Measurements from ENCODE around the gene GLTPD2.

Gene GLTPD2

DNA sequence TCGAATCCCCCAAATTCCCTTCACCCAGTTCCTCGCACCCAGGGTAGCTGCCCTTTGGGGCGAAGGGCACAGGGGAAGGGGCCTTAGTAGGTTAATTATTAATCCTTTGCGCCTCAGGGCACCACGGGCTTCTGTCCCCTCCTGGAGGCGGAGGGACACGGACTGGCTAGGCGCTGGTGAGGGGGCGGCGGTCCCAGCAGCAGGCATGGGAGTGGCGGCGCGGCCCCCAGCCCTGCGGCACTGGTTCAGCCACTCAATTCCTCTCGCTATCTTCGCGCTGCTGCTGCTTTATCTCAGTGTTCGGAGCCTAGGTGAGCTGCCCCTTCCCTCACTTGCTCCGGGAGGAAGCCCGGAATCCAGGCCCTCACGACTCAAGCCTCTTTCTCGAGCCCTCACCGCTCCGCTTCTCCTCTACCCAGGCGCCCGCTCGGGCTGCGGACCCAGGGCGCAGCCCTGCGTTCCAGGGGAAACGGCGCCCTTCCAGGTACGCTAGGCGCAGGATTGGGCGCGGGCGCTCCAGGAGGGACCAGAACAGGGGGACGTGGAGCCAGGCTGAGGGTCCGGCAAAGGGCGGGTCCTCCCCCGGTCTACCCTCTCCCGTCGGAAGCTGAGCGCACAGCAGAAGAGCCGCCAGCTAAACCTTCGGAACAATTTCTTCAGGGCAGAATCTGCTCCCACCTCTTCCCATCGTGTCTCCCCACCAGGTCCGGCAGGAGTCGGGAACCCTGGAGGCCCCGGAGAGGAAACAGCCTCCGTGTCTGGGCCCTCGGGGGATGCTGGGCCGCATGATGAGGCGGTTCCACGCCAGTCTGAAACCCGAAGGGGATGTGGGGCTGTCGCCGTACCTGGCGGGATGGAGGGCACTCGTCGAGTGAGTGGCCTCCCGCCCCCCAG lies at the start of gene GLTPD2:
Gene GLTPD2, plus strand, starts transcription at position 158 of the 894 bp plus-strand sequence. Its CDS starts 48 bp downstream, at position 206.
- FAIRE-seq: no peak

- FAIRE-seq: no peak
Observed at GRCh38 chr17:4739122-4740024, 49.4 kb upstream of the GLTPD2 start, which contains the start of the genes CXCL16 and ZMYND15. TSS of gene CXCL16 (minus strand) at chr17:4739928. CDS start at chr17:4739339, 589 bp downstream. TSS of gene ZMYND15 (plus strand) at chr17:4739833. CDS start at chr17:4740549, 716 bp downstream.

- no peak for FAIRE-seq
Observed at GRCh38 chr17:4740025-4740351, 48.8 kb upstream of the GLTPD2 start.

- no peak for FAIRE-seq
Observed at GRCh38 chr17:4740584-4740983, 48.2 kb upstream of the GLTPD2 start.

DNA sequence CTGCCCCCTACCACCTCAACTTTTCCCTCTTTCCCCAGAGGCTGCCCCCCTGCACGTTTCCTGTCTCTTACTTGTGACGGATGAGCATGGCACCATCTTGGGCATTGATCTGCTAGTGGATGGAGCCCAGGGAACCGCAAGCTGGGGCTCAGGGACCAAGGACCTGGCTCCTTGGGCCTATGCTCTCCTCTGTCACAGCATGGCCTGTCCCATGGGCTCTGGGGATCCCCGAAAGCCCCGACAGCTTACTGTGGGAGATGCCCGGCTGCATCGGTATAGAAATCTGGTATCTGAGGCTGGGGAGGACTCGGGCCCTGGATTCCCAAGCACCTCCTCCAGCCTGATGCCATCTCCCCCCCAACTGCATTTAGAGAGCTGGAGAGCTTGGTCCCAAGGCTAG lies 47.2 kb upstream of the GLTPD2 start:
- FAIRE-seq: no peak

DNA sequence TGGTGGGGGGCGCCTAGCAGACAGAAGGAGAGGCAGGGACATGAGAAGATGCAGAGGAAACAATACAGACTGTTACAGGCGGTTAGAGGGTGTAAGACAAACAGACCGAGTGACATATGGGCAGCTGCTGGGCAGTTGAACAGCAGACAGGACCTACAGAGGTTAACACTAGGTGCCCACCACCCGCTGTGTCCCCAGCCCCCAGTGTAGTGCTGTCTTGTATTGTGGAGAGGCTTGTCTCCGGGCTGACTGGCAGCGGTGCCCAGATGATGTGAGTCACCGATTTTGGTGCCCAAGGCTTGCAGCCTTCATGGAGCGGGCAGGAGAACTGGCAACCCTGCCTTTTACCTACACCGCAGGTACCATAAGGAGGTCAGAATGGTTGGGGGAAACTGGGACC lies 46.6 kb upstream of the GLTPD2 start:
- no peak for FAIRE-seq

DNA sequence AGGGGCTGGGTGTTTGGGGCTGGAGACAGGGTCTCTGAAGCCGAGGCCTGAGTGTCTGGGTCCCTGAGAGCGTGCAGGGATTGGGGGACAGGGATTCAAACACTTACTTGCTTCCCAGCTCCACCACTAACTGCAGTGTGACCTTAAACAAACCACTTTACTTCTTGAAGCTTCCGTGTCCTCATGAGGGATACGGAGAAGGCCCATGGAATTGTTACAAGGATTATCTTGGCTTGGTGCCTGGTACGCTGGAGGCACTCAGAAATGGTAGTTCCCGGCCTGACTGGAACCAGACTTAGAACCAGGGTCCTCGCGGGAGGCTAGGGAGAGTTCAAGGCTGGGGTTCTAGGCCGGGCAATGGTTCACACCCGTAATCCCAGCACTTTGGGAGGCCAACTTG lies 46.1 kb upstream of the GLTPD2 start:
- no peak for FAIRE-seq

- no peak for FAIRE-seq
Observed at GRCh38 chr17:4743216-4743615, 45.5 kb upstream of the GLTPD2 start.

DNA sequence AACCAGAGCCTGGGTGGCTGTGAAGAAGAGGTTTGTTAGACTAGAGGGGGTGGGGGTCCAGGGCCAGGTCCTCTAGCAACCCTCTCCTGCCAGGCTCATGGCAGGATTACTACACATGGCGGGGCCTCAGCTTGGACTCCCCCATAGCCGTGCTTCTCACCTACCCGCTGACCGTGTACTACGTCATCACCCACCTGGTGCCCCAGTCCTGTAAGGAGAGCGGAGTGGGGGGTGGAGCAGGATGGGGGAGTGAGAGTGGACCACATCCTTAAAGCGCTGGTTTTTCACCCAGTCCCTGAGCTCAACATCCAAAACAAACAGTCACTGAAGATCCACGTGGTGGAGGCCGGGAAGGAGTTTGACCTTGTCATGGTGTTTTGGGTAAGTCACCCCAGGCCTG lies 44.9 kb upstream of the GLTPD2 start:
- no peak for FAIRE-seq

DNA sequence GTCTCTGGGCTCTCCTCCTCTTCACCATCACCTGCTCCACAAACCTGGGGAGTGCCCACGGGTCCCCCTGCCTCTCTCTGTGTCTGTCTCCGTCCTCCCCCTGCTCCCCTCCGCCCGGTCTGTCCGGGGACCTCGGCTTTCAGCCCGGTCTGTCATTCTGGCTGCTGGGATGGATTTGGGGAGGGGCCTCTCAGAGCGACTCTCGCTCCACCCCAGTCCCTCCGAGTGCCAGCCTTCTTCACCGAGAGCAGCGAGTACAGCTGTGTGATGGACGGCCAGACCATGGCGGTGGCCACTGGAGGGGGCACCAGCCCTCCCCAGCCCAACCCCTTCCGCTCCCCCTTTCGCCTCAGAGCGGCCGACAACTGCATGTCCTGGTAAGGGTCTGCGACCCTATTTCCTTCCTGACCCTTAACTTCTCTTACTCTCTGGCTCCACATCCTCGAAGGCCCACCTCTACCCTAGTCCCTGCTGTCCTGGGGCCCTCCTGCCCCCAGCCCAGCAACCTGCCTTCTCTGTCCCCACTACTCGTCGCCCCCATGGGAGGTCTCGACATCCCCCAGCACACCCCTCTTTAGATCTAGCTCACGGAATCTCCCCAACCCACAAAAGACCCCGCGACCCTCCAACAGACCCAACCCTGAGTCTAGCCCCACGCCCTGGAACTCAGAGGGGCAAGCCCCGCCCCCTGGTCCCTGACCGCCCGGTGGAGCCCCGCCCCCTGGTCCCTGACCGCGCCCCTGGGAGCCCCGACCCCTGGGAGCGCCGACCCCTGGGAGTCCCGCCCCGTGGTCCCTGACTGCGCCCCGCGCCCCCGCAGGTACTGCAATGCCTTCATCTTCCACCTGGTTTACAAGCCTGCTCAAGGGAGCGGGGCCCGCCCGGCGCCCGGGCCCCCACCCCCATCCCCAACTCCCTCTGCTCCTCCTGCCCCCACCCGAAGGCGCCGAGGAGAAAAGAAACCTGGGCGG lies 43.5 kb upstream of the GLTPD2 start:
- no peak for FAIRE-seq

- no peak for FAIRE-seq
Observed at GRCh38 chr17:4747847-4748246, 40.9 kb upstream of the GLTPD2 start.

DNA sequence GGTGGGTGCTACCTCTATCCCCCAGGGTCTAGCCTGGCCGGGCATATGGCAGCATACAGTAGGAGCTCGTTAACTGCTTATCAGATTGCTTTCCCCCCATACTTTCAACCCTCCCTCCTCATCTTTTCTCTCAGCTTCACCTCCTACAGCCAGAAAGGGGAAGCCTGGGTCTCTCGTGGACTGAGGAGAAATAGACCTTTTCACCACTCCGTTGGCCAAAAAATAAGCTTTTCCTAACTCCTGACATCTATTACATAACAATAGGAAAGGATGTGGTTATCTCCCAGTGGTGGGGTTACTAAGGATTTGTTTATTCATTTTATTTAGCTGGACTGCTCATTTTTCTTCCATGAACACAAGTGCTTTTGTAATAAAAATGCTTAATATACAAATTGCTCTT lies 40.1 kb upstream of the GLTPD2 start:
- FAIRE-seq: no peak

GRCh38 chr17:4750606-4751005 lies 38.2 kb upstream of the GLTPD2 start:
- FAIRE-seq: no peak

- FAIRE-seq: no peak
Observed at GRCh38 chr17:4751932-4752331, 36.8 kb upstream of the GLTPD2 start.

- FAIRE-seq: no peak
Observed at GRCh38 chr17:4753392-4753791, 35.4 kb upstream of the GLTPD2 start.

DNA sequence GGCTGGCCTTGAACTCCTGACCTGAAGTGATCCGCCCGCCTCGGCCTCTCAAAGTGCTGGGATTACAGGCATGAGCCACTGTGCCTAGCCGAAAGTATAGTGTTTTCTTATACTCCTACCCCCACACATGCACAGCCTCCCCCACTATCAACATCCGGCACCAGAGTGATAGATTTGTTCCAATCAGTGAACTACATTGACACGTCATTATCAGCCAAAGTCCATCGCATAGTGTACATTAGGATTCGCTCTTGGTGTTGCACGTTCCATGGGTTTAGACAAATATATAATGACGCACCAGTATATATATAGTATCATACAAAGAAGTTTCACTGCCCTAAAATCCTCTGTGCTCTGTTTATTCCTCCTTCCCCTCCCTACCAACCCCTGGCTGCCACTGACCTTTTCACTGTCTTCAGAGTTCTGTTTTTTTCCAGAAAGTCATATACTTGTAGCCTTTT lies 29.0 kb upstream of the GLTPD2 start:
- no peak for FAIRE-seq

GRCh38 chr17:4764595-4764994 lies 24.2 kb upstream of the GLTPD2 start:
- no peak for FAIRE-seq

DNA sequence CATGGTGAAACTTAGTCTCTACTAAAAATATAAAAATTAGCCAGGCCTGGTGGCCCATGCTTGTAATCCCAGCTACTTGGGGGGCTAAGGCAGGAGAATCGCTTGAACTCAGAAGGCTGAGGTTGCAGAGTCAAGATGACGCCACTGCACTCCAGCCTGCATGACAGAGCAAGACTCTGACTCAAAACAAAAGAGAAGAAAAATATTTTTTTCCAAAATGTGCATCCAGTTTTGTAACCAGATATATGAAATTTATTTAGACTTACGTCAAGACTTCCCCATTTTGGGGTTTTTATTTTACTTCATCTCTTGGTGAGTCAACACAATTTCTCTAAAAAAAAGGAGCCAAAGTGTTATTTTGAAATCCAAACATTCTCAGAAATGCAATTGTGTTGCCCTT lies 22.6 kb upstream of the GLTPD2 start:
- no peak for FAIRE-seq

DNA sequence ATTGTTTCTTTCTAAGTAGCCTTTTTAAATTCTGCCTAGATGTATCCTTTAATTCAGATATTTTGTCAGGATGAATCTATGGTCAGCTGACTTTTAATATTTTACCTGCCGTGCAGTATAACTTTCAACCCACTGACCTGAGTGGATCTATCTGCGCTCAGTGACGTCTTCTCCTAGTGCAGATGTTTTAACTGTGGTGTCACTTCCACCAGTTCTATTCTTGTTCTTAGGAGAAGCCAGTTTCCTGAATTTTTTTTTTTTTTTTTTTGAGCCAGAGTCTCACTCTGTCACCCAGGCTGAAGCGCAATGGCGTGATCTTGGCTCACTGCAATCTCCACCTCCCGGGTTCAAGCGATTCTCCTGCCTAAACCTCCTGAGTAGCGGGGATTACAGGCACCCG lies 22.0 kb upstream of the GLTPD2 start:
- FAIRE-seq: no peak

DNA sequence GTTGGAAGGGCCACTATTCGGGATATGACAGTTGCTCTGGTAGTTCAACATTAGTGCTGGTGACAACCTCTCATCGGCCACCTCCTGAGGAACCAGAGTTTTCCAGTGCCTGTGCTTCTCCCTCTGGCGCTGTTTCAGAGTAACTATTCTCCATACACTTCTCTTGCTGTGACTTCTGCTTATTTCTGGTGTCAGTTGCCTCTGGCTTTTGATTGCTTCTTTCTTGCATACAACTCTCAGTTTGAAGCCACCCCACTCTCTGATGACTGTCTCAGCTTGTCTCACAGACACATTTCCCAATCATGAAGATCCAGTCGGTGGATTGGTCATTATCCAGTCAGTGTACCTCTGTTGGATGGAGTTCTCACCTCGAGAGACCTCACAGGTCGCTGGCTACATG lies 20.5 kb upstream of the GLTPD2 start:
- no peak for FAIRE-seq

DNA sequence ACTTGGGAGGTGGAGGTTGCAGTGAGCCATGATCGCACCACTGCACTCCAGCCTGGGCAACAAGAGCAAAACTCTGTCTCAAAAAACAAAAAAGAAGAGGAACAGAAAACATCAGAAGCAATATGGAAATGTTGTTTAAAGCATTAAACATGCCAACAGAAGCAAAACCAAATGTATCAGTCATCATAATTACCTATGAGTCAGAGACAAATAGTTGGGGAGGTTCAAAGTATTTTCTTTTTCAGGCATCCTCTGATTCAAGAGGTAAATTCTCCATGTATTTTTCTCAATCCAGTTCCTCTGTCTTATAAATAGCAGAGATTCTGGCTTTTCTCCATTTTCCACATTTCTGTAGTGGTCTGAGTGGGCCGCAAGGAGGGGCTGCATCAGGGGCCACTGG lies 19.1 kb upstream of the GLTPD2 start:
- FAIRE-seq: no peak

- FAIRE-seq: no peak
Observed at GRCh38 chr17:4771519-4772234, 17.1 kb upstream of the GLTPD2 start, which contains the start of gene TM4SF5. TSS of gene TM4SF5 (plus strand) at chr17:4771886. CDS start at chr17:4771923, 37 bp downstream.
